HG03439 (cell line): ENCODE results near the gene SLC35B2.

Experiments
- ATAC-seq: cut with Tn5 transposase; IDR thresholded peaks from one replicate; pipeline ENCODE4 v1.9.1; 2021; ENCODE audit warnings: mild to moderate bottlenecking, moderate library complexity; ENCODE audit not compliant: unreplicated experiment

SLC35B2 gene

DNA sequence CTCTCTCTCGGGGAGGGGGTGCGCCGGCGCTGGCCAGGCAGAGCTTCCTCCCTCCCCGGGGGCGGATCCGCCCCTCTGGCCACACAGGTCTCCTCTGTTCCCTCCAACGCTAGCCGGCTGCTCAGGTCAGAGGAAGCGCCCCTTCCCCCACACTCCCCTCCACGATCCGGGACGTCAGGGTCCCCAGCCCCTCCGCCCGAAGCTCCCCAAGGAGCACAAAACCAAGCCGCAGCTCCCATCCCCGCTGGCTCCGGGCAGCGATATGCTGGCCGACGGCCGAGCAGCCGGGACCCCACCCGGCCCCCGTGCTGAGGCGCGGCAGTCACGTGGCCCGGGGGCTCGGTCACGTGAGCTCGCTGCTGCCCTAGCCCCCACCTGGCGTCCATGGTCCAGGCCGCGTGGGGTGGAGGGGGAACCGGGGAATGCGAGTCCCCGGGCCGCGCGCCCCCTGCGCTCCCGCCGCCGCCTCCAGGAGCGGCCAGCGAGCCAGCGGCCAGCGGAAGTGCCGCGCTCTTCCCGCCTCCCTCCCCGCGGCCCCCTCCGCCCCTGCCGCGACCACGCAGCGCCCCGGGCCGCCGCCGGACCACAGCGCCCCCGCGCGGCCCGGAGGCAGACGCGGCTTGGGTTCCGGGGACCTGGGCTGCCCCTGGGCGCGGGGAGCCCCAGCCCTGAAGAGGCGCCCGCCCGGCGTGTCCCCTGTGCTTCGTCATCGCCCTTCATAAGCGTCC is at the start of gene SLC35B2:
SLC35B2 (minus strand) TSS at position 504 of the 728 bp plus-strand sequence; CDS start at position 386, 118 bp downstream.
- peak; percentile 42 for ATAC-seq

DNA sequence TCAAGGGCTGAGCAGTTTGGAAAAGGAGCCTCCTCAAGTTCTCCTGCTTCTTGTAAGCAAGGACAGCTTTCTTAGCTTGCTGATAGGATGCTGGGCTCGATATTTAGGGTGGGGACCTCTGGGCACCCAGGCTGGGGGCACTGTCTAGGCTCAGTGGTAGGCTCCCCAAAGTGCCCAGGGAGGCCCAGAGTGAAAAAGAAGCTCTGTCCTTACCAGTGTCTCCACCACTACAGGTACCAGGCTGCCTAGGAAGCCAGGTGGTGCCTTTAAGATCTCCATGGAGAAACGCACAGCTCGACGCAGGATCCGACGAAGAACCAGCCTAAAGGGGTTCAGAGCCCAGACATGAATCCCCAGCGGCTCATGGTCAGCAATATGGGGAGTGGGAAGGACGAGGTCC is 49.4 kb upstream of the SLC35B2 start:
- ATAC-seq: no peak

DNA sequence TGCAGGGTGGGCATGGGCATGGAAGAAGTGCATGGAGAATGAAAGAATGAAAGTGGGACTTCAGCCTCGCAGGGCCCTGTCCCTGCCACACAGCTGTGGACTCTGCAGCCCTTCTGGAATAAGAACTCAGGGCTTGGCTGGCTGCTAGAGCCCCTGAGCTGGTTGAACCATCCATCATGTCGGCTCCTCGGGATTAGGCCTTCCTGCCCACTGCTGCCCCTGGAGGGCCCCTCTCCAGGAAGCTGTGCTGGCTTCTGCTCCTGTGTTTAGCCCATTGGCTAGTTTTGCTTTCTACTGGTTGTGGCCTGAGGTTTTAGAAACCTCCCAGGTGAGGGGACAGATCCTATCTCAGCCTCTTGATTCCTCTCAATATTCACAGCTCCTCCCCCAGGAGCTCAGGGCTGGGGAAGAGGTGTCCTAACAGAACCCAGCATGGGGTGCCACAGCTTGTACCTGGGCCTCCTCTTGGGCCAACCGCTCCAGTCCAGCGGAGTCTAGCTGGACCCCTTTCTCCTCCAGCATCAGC is 47.9 kb upstream of the SLC35B2 start:
- ATAC-seq: no peak

DNA sequence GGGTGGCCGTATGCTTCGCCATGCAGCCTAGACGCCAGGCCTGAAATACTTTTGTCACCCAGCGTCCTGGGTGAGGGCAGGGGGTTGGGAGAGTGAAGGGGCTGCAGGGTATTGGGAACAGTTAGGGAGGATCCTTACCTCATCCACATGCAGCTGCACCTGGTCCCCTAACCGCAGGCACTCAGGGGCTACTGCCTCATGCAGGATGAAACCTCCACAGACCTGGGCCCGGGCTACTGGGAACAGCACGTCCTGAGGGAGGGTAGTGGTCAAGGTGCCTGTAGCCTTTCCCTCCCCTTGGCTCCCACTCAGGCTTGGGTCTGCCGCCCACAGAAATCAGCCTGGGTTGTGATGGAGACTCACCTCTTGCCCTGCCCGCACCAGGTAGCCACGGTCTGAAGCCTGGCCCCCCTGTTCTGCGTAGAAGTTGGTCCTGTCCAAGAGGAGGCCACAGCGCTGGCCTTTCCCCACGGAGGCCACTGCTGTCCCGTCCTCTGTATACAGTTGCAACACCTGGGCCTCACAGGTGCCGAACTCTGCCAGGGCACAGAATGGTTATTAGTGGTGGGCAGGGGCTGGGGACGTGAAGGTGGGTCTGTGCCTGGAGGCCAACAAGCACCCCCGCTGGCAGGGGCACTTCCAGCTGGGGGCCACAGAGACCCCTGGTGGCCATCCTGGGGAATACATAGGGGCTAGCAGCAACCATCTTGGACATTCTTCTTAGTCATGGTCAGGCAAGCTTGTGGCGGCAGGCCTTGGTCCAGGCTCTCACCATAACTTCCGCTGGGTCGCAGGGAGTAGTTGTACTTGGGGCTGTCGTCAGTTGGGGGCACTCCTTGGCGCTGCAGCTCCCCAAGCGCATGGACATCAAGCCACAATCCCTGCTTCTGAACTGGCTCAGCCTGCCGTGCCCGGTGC is 47.2 kb upstream of the SLC35B2 start:
- no peak for ATAC-seq

GRCh38 chr6:44303842-44304241 is 46.5 kb upstream of the SLC35B2 start:
- no peak for ATAC-seq

- ATAC-seq: no peak
Measured at GRCh38 chr6:44302856-44303255, 45.5 kb upstream of the SLC35B2 start.

GRCh38 chr6:44301782-44302564 is 44.6 kb upstream of the SLC35B2 start:
- no peak for ATAC-seq

DNA sequence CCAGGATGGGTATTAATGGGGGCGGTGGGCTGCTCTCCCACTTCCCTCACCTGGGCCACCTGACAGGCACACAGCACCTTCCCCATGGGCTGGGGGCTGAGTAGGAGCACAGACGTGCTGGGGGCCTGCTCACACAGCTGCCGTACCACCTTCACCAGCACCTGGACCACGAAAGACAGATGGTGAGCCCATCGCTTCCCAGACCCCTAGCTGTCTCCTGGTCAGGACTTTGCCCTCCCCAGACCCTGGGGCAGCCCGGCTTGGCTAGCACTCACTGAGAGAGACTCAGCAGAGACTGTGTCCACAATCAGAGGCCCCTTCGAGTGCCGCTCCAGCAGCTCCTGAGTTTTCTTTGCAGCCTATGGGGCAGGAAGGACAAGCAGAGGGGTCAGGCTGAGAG is 43.8 kb upstream of the SLC35B2 start:
- no peak for ATAC-seq

GRCh38 chr6:44300292-44300823 is 43.0 kb upstream of the SLC35B2 start:
- no peak for ATAC-seq

- no peak for ATAC-seq
Measured at GRCh38 chr6:44298864-44299263, 41.5 kb upstream of the SLC35B2 start.

DNA sequence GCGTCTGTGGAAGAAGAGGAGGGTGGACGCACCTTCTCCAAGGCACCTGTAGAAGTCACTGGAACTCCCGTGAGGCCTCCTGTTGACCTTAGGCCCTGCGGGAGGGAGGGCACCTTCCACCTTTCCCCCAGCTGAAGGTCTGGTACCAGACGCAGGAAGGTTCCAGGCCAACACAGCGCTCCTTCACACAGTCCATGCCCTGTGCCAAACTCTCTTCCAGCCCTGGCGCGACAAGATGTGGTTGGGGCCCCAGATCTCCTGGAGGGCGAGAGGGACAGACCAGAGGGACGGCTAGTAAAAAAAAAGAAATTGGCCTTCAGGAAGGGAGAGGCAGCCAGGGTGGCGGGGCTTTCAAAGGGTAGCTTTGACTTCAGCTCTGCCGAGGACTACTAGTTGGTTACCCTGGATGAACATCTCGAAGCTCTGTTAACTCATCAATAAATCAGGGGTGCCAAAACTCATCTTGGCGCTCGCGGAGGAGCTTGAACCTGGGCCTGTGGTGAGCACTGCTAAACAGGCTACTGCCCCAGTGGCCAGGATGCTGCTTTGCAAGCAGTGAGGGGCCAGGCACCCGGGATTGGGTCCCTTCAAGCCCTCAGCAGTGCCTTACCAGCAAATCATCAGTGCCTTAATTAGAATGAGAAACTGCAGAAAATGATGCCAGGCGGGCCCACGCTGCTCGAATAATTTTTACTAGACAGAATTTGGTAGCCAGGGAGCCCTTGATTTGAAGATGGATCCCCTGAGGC is 40.9 kb upstream of the SLC35B2 start:
- no peak for ATAC-seq

DNA sequence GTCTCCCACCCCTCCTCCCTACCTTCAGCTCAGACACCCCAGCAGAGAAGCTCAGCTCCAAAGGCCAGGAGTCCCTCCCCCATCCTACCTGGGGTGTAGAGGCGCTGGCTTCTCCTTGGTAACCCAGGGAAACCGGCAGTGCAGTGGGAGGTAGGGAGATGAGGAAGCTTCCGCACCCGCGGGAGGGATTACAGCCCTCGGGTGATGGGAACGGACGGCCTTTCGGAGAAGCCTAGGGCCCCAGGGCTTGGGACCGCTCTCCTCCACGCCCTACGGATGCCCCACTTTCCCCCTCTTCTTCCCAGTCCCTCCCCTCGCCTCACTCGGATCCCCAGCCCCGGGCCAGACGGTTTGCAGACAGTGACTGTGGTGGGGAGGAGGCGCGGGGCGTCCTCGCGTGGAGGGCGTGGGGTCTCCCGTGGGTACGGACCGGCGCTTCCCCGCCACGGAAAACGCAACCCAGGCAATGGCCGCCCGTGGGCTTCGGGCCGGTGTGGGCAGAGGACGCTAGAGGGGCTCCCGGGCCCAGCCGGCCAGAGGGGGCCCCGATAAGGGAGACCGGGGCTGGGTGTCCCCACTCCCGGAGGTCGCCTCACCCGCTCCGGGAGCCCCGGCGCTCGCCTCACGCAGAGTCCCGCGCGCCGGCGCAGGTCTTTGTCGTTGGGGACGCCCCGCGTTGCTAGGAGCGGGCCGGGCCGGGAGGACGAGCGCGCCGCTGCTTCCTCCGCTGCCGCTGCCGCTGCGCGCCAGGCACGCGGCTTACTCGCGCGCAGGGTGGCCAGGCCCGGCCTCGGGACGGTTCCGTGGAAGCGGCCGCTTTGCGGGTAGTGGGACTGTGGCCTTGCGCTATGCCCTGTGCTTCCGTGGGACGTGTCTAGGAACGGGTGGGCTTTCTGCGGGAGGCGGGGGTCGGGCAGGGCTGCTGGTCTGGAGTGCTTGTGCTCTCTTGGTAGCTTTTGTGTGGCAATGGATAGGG is 40.0 kb upstream of the SLC35B2 start:
- no peak for ATAC-seq

DNA sequence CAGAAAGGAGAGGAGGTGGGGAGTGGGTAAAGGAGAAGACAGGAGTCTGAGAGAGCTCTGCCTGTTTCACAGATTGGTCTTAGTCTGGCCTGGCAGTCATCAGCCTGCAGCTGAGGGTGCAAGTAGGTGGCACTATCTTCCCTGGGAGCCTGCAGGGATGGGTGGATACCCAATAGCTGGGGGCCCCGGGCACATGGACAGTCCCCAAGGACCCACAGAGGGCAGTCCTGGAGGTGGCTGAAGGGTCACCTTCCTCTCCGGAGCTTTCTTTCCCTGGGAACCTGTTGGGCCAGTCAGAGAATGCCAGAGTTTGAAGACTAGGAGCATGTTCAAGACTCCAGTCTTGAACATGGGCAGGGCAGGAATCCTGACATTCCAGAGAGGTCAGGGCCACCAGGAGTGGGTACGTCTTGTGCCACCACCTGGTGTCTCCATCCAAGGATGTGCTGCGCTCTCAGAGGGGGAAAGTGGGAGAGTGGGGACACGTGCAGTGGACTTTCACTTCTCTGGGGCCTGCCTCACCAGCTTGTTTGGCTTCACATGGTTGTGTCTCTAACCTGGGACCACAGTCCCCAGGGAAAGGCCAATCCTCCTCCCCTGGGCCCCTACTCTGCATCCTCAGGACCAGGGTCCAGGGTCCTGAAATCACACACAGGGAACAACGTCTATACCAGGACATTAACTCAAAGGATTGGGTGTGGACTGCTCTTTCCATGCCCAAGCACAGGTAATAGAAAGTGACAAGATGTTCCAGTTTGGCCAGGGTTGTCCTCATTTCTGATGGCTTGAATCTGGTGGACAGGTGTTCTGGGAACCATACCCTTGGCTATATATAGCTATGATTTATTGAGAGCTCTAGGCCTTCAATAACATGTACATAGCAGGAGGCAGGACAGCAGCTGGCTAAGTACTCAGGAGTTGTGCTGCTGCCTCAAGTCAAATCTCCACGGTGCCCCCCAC is 37.8 kb upstream of the SLC35B2 start:
- no peak for ATAC-seq

- no peak for ATAC-seq
Measured at GRCh38 chr6:44292661-44293365, 35.5 kb upstream of the SLC35B2 start.

- ATAC-seq: no peak
Measured at GRCh38 chr6:44291841-44292240, 34.5 kb upstream of the SLC35B2 start.

DNA sequence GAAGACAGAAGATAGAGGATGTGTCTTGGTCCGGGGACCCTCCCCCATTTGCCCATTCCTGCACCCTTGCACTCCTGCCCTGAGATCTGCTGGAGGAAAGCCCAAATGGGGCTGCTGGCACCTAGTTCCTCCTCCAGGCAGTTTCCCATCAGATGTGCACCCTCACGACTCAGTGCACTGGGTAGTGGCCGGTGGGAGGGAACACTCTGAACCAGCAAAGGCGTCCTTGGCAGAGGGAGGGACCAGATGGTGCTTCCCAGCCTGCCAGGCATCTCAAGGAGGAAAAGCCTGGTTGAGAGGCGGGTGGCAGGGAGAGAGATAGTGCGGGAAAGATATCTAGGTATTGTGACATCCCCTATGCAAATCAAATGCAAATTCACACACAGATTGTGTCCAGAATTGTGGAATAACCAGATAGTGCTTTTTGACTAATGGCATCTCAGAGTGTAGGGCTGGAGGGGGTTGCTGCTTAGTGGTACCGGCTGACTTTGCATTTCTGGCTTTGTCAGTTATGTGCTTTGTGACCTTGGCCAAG is 32.5 kb upstream of the SLC35B2 start:
- no peak for ATAC-seq

DNA sequence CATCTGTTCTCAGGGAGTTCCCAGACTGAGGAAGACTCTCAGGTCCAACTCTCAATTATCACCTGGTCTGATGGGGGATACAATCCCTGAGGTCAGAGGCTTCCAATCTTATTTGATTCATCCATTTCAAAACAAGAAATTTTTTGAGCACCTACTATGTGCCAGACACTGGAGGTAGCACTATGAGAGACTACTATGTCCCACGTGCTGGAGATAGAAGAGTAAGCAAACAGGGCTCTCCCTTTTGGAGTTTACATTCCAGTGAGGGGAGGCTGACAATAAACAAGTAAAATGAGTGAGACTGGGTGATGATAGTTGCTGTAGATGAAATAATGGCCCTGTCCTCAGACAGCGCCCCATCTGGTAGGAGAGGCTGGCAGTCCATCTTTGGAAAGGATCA is 29.4 kb upstream of the SLC35B2 start:
- ATAC-seq: no peak
